B cell (primary cell): ENCODE data around the gene MYCN.

ENCODE experiments used
- CTCF ChIP-seq: fragments of 200-600 bp; IDR thresholded peaks from one replicate; pipeline ENCODE4 v1.8.0; 2022; ENCODE audit warnings: antibody characterized with exemption, mild to moderate bottlenecking
- EZH2 ChIP-seq: IDR thresholded peaks from 2 replicates; pipeline ENCODE4 v1.6.1; 2012; ENCODE audit warnings: borderline replicate concordance, low read depth, mild to moderate bottlenecking, moderate library complexity, low read length; ENCODE audit not compliant: insufficient read depth, poor library complexity, severe bottlenecking

GRCh38 chr2:15984368-15985255 lies 44.3 kb downstream of the MYCN start:
- no peak for TF ChIP-seq CTCF
- no peak for TF ChIP-seq EZH2
